Pons (tissue), 1 donor: ENCODE data around the gene PCDHA8.
A peak's percentile ranks its signal among the peaks of the same experiment; 100 is the strongest.
"Not testable (repeated sequence)": the region's sequence is repeated elsewhere in the genome, so short reads cannot be mapped to it uniquely, and the experiment has no call there.

ENCODE experiments used
- DNase-seq: peaks from one replicate; pipeline ENCODE4 v3.0.0-alpha.2; 2016; ENCODE audit warnings: low spot score

The PCDHA8 gene, protein sequence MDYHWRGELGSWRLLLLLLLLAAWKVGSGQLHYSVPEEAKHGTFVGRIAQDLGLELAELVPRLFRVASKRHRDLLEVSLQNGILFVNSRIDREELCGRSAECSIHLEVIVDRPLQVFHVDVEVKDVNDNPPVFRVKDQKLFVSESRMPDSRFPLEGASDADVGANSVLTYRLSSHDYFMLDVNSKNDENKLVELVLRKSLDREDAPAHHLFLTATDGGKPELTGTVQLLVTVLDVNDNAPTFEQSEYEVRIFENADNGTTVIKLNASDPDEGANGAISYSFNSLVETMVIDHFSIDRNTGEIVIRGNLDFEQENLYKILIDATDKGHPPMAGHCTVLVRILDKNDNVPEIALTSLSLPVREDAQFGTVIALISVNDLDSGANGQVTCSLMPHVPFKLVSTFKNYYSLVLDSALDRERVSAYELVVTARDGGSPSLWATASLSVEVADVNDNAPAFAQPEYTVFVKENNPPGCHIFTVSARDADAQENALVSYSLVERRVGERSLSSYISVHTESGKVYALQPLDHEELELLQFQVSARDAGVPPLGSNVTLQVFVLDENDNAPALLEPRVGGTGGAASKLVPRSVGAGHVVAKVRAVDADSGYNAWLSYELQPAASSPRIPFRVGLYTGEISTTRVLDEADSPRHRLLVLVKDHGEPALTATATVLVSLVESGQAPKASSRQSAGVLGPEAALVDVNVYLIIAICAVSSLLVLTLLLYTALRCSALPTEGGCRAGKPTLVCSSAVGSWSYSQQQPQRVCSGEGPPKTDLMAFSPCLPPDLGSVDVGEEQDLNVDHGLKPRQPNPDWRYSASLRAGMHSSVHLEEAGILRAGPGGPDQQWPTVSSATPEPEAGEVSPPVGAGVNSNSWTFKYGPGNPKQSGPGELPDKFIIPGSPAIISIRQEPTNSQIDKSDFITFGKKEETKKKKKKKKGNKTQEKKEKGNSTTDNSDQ

DNA sequence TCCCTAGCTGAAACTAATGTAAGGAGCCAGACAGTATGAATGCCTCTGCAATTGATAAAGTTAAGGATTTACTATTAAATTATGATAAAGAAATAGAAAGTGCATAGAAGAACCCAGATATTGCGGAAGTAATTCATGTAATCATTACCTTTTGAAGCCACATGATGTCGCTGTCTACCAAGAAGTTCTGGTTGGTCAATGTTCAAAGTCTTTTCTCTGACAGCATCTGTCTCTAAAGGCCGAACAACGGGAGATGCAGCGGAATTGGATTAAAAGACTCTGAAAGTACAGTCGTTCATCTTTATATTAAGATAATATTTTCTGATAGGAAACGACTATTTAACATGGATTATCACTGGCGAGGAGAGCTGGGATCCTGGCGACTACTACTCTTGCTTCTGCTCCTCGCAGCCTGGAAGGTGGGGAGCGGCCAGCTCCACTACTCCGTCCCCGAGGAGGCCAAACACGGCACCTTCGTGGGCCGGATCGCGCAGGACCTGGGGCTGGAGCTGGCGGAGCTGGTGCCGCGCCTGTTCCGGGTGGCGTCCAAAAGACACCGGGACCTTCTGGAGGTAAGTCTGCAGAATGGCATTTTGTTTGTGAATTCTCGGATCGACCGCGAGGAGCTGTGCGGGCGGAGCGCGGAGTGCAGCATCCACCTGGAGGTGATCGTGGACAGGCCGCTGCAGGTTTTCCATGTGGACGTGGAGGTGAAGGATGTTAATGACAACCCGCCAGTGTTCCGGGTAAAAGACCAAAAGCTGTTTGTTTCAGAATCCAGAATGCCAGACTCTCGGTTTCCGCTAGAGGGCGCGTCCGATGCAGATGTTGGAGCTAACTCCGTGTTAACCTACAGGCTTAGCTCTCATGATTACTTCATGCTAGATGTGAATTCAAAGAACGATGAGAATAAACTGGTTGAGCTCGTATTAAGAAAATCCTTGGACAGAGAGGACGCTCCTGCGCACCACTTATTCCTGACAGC, at the start of gene PCDHA8:
Gene PCDHA8 (plus strand): TSS at position 210 of the 985 bp plus-strand sequence. CDS start 135 bp downstream, at position 345.
- peak; percentile 71 for DNase-seq

DNA sequence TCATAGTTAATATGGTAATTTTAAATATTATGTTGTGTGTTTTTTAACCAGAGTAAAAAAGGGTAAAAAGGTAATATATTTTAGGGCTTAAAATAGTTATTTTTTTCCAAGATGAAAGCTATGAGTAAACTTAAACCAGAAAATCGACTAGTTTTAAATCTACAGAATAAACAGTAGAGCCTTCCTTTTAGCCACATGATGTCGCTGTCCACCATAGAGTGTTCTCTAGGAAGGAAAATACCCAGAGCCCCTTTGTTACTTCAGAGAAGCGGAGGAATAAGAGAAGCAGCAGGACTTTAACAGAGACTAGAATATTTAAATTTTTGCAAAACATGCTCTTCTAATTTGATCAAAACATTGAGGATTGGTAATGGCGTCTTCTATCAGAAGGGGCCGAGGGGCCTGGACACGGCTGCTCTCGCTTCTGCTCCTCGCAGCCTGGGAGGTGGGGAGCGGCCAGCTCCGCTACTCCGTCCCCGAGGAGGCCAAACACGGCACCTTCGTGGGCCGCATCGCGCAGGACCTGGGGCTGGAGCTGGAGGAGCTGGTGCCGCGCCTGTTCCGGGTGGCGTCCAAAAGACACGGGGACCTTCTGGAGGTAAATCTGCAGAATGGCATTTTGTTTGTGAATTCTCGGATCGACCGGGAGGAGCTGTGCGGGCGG, 46.3 kb upstream of the PCDHA8 start, which contains the start of gene PCDHA2:
Gene PCDHA2 (plus strand): TSS at position 258 of the 664 bp plus-strand sequence.
- peak; percentile 68 for DNase-seq

DNA sequence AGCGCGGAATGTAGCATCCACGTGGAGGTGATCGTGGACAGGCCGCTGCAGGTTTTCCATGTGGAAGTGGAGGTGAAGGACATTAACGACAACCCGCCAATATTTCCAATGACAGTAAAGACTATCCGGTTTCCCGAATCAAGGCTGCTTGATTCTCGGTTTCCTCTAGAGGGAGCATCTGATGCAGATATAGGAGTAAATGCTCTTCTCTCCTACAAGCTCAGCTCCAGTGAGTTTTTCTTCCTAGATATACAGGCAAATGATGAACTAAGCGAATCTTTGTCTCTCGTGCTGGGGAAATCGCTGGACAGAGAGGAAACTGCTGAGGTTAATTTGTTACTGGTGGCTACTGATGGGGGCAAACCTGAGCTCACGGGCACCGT, 45.7 kb upstream of the PCDHA8 start:
- DNase-seq = peak; percentile 49

DNA sequence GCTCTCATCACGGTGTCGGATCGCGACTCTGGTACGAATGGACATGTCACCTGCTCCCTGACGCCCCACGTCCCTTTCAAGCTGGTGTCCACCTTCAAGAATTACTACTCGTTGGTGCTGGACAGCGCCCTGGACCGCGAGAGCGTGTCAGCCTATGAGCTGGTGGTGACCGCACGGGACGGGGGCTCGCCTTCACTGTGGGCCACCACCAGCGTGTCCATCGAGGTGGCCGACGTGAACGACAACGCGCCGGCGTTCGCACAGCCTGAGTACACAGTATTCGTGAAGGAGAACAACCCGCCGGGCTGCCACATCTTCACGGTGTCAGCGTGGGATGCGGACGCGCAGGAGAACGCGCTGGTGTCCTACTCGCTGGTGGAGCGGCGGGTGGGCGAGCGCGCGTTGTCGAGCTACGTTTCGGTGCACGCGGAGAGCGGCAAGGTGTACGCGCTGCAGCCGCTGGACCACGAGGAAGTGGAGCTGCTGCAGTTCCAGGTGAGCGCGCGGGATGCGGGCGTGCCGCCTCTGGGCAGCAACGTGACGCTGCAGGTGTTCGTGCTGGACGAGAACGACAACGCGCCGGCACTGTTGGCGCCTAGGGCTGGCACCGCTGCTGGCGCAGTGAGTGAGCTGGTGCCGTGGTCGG, 44.8 kb upstream of the PCDHA8 start:
- not testable (repeated sequence) for DNase-seq

DNA sequence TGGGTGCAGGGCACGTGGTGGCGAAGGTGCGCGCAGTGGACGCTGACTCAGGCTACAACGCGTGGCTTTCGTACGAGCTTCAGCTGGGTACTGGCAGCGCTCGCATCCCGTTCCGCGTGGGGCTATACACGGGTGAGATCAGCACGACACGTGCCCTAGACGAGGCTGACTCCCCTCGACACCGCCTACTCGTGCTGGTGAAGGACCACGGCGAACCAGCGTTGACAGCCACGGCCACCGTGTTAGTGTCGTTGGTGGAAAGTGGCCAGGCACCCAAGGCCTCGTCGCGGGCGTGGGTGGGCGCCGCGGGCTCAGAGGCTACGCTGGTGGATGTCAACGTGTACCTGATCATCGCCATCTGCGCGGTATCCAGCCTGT, 44.3 kb upstream of the PCDHA8 start:
- no peak for DNase-seq

DNA sequence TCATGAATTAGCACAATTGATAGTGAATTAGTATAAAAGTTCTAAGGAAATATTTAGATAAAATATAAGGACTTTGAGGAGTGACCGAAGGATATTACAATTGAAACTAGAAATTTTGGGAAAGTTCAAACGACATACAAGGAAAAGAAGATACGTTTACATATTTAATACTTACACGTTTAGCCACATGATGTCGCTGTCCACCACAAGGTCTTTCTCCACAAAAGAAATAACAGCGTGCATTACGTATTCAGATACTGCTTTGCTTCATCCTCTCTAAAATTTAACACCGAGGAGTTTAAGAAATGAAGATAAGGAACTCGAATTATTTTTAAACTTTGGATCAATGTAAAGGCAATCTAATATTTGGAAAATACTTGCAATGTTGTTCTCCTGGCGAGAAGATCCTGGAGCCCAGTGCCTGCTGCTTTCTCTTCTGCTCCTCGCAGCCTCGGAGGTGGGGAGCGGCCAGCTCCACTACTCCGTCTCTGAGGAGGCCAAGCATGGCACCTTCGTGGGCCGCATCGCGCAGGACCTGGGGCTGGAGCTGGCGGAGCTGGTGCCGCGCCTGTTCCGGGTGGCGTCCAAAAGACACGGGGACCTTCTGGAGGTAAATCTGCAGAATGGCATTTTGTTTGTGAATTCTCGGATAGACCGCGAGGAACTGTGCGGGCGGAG, 40.0 kb upstream of the PCDHA8 start, which contains the start of gene PCDHA3:
Gene PCDHA3 (plus strand): TSS at position 242 of the 678 bp plus-strand sequence.
- DNase-seq = peak; percentile 84

DNA sequence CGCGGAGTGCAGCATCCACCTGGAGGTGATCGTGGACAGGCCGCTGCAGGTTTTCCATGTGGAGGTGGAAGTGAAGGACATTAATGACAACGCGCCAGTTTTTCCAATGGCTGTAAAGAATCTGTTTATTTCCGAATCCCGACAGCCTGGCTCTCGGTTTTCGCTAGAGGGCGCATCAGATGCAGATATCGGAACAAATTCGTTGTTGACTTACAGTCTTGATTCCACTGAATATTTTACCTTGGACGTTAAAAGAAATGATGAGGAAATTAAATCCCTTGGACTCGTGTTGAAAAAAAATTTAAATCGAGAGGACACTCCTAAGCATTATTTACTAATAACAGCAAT, 39.5 kb upstream of the PCDHA8 start:
- peak; percentile 65 for DNase-seq

DNA sequence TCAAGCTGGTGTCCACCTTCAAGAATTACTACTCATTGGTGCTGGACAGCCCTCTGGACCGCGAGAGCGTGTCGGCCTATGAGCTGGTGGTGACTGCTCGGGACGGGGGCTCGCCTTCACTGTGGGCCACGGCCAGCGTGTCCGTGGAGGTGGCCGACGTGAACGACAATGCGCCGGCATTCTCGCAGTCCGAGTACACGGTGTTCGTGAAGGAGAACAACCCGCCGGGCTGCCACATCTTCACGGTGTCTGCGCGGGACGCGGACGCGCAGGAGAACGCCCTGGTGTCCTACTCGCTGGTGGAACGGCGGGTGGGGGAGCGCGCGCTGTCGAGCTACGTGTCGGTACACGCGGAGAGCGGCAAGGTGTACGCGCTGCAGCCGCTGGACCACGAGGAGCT, 38.6 kb upstream of the PCDHA8 start:
- not testable (repeated sequence) for DNase-seq

DNA sequence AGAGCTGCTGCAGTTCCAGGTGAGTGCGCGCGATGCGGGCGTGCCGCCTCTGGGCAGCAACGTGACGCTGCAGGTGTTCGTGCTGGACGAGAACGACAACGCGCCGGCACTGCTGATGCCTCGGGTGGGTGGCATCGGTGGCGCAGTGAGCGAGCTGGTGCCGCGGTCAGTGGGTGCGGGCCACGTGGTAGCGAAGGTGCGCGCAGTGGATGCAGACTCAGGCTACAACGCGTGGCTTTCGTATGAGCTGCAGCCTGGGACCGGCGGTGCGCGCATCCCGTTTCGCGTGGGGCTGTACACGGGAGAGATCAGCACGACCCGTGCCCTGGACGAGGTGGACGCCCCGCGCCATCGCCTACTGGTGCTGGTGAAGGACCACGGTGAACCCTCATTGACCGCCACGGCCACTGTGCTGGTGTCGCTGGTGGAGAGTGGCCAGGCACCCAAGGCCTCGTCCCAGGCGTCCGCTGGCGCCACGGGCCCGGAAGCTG, 38.2 kb upstream of the PCDHA8 start:
- no peak for DNase-seq

DNA sequence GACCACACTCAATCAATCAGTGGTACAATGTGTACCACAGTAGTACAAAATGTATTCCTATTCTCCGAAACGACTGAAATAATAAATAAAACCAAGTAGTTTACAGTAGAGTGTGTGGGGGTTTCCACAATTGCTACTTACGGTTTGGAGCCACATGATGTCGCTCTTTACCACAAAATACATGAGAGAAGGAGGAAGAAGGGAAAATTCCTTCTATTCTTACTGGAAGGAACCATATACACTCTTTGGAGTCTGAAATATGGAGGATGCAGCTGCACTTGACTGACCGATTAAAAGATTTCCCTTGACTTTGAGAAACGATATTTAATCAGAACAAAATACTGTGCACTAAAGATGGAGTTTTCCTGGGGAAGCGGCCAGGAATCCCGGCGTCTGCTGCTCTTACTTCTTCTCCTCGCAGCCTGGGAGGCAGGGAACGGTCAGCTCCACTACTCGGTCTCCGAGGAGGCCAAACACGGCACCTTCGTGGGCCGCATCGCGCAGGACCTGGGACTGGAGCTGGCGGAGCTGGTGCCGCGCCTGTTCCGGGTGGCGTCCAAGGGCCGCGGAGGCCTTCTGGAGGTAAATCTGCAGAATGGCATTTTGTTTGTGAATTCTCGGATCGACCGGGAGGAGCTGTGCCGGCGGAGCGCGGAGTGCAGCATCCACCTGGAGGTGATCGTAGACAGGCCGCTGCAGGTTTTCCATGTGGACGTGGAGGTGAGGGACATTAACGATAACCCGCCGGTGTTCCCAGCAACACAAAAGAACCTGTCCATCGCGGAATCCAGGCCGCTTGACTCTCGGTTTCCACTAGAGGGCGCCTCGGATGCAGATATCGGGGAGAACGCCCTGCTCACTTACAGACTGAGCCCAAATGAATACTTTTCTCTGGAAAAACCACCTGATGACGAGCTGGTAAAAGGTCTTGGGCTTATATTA, 33.9 kb upstream of the PCDHA8 start, which contains the start of gene PCDHA4:
Gene PCDHA4 (plus strand): TSS at position 235 of the 942 bp plus-strand sequence.
- peak; percentile 70 for DNase-seq

DNA sequence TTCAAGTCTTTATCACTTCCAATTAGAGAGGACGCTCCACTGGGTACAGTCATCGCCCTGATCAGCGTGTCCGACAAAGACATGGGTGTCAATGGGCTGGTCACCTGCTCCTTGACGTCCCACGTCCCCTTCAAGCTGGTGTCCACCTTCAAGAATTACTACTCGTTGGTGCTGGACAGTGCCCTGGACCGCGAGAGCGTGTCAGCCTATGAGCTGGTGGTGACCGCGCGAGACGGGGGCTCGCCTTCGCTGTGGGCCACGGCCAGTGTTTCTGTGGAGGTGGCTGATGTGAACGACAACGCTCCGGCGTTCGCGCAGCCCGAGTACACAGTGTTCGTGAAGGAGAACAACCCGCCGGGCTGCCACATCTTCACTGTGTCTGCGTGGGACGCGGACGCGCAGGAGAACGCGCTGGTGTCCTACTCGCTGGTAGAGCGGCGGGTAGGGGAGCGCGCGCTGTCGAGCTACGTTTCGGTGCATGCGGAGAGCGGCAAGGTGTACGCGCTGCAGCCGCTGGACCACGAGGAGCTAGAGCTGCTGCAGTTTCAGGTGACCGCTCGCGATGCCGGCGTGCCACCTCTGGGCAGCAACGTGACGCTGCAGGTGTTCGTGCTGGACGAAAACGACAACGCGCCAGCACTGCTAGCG, 32.6 kb upstream of the PCDHA8 start:
- not testable (repeated sequence) for DNase-seq

DNA sequence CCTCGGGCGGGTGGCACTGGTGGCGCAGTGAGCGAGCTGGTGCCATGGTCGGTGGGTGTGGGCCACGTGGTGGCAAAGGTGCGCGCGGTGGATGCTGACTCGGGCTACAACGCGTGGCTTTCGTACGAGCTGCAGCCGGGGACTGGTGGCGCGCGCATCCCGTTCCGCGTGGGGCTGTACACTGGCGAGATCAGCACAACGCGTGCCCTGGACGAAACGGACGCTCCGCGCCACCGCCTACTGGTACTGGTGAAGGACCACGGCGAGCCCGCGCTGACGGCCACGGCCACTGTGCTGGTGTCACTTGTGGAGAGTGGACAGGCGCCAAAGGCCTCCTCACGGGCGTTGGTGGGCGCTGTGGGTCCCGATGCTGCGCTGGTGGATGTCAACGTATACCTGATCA, 32.1 kb upstream of the PCDHA8 start:
- no peak for DNase-seq

DNA sequence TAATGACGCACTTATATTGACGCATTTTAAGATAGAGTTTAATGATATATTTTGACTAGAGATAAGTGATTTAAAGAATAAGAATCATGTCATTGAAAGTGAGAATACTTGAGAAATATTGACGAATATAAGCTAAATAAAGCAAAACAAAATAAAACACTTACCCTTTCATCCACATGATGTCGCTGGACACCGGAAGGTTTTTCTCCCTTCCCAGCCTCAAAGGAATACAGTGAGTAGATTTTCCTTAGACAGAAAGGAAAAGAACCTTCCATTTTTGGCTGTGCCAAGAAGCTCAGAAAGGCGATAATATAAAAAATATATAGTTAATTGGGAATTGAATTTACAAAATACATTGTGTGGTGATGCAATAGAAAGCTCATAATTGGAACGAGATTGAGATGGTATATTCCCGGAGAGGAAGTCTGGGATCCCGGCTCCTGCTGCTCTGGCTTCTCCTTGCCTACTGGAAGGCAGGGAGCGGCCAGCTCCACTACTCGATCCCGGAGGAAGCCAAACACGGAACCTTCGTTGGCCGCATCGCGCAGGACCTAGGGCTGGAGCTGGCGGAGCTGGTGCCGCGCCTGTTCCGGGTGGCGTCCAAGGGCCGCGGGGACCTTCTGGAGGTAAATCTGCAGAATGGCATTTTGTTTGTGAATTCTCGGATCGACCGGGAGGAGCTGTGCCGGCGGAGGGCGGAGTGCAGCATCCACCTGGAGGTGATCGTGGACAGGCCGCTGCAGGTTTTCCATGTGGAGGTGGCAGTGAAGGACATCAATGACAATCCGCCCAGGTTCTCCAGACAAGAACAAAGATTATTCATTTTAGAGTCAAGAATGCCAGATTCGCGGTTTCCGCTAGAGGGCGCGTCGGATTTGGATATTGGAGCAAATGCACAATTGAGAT, 19.4 kb upstream of the PCDHA8 start, which contains the start of gene PCDHA5:
Gene PCDHA5 (plus strand): TSS at position 239 of the 906 bp plus-strand sequence.
- DNase-seq = peak; percentile 45

DNA sequence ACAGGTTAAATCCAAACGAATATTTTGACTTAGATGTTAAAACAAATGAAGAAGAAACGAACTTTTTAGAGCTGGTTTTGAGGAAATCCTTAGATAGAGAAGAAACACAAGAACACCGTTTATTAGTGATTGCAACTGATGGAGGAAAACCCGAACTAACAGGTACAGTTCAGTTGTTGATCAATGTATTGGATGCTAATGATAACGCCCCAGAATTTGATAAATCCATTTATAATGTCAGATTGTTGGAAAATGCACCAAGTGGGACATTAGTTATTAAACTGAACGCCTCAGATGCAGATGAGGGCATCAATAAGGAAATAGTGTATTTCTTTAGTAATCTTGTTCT, 18.7 kb upstream of the PCDHA8 start:
- DNase-seq = no peak

DNA sequence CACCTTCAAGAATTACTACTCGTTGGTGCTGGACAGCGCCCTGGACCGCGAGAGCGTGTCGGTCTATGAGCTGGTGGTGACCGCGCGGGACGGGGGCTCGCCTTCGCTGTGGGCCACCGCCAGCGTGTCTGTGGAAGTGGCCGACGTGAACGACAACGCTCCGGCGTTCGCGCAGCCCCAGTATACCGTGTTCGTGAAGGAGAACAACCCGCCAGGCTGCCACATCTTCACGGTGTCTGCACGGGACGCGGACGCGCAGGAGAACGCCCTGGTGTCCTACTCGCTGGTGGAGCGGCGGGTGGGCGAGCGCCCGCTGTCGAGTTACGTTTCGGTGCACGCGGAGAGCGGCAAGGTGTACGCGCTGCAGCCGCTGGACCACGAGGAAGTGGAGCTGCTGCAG, 18.0 kb upstream of the PCDHA8 start:
- not testable (repeated sequence) for DNase-seq

DNA sequence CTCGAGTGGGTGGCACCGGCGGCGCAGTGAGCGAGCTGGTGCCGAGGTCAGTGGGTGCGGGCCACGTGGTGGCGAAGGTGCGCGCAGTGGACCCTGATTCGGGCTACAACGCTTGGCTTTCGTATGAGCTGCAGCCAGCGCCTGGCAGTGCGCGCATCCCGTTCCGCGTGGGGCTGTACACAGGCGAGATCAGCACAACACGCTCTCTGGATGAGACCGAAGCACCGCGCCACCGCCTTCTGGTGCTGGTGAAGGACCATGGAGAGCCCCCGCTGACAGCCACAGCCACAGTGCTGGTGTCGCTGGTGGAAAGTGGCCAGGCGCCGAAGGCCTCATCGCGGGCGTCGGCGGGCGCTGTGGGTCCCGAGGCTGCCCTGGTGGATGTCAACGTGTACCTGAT, 17.5 kb upstream of the PCDHA8 start:
- DNase-seq = no peak
